Stimulated activated CD8-positive, alpha-beta memory T cell treated with anti-CD3 and anti-CD28 coated beads, Interleukin-2, amount 100 ng/mL, for 48 hours (primary cell): ENCODE results near the gene LGALS16.
"Not testable (repeated sequence)": the region's sequence is repeated elsewhere in the genome, so short reads cannot be mapped to it uniquely, and the experiment has no call there.

ENCODE experiments used
- DNase-seq, 2 donors: peaks; one replicate each; pipeline ENCODE4 v3.0.0-alpha.2; 2020; ENCODE audit warnings: low read depth in 2 of 2

LGALS16 gene, protein sequence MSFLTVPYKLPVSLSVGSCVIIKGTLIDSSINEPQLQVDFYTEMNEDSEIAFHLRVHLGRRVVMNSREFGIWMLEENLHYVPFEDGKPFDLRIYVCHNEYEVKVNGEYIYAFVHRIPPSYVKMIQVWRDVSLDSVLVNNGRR

DNA sequence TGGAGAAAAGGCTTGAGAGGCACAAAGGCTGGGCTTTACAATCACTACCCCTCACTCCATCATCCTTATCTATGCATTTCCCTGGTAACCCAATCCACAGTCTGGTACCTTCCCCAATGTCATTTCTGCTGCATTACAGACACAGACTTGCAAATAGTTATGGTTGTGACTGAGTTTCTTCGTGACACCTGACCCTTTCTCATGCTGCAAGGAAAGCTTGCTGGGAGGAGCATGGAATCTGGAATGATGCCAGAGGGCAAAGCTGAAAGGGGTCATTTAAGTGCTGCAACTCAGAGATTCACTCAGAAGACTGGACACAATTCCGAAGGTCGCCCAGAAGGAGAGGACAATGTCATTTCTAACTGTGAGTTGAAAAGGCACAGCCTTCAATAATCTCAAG, at the start of gene LGALS16:
Gene LGALS16 (plus strand): TSS at position 301 of the 400 bp plus-strand sequence. CDS start 49 bp downstream, at position 350.
- no peak for DNase-seq

GRCh38 chr19:39607021-39607420, 48.7 kb upstream of the LGALS16 start:
- no peak for DNase-seq

- DNase-seq = no peak
Measured at GRCh38 chr19:39607561-39607960, 48.2 kb upstream of the LGALS16 start.

DNA sequence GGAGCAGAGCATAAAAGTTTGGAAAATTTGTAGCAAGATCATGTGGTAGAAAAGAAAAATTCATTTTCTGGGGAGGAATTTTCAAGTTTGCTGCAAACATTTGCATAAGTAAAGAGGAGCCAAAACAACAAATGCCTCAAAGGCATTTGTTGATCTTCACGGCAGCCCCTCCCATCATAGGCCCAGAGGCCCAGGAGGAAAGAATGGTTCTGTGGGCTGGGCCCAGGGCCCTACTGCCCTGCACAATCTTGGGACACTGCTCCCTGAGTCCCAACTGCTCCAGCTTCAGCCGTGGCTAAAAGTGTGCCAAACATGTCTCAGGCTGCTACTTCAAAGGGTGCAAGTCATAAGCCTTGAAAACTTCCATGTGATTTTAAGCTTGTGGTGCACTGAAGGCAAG, 42.1 kb upstream of the LGALS16 start:
- DNase-seq = no peak

DNA sequence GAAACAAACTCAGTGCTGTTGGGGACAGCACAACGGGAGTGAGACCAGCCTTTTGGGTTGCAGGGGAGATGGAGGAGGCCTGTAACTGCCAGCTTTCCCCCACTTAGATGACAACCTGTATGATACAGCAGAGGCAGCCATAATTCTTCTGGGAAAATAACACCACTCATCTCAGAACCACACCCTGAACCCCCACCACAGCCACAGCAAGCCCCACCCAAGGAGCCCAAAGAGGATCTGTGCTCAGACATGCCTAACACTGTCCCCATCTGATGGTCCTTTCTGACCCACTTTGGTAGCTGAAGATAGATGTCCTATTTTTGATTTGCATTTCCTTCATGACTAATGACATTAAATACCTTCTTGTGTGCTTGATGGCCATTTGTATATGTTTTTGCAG, 38.0 kb upstream of the LGALS16 start:
- no peak for DNase-seq

DNA sequence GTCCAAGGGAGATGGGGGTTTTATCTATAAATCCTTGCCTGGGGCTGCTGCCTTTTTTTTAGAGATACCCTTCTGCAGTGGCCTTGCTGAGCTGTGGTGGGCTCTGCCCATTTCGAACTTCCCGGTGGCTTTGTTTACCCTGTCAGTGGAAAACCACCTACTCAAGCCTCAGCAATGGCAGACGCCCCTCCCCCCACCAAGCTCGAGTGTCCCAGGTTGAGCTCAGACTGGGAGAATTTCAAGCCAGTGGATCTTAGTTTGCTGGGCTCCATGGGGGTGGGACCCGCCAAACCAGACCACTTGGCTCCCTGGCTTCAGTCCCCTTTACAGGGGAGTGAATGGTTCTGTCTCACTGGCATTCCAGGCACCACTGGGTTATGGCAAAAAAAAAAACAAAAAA, 31.8 kb upstream of the LGALS16 start:
- DNase-seq = no peak

- DNase-seq = not testable (repeated sequence)
Measured at GRCh38 chr19:39627631-39628030, 28.1 kb upstream of the LGALS16 start.

- no peak for DNase-seq
Measured at GRCh38 chr19:39631178-39631577, 24.5 kb upstream of the LGALS16 start.

DNA sequence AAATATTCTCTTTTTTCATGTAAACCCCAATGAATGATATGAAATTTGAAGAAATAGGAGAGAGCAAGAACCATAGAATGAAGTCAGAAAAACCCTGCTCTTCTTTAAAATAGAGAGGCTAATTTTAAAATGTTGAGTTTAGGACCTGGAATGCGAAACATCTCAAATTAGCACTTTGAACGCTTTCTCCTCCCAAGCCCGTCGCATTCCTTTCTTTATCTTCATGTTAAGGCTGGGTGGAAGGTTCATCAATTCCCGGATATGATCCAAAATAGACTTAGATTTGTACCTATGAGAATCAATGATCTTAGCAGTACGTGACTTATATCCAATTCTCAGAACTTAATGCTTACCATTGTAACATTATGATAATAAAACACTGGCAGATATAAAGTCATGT, 24.1 kb upstream of the LGALS16 start:
- no peak for DNase-seq

GRCh38 chr19:39637891-39638290, 17.8 kb upstream of the LGALS16 start:
- DNase-seq = no peak

- no peak for DNase-seq
Measured at GRCh38 chr19:39641773-39642172, 13.9 kb upstream of the LGALS16 start.

GRCh38 chr19:39643591-39643990, 12.1 kb upstream of the LGALS16 start:
- DNase-seq = no peak

- no peak for DNase-seq
Measured at GRCh38 chr19:39645800-39646411, 9.8 kb upstream of the LGALS16 start.

GRCh38 chr19:39647918-39648317, 7.8 kb upstream of the LGALS16 start:
- DNase-seq = no peak

- DNase-seq = no peak
Measured at GRCh38 chr19:39659791-39660190, 4.1 kb downstream of the LGALS16 start.

- no peak for DNase-seq
Measured at GRCh38 chr19:39660661-39661060, 4.9 kb downstream of the LGALS16 start.

DNA sequence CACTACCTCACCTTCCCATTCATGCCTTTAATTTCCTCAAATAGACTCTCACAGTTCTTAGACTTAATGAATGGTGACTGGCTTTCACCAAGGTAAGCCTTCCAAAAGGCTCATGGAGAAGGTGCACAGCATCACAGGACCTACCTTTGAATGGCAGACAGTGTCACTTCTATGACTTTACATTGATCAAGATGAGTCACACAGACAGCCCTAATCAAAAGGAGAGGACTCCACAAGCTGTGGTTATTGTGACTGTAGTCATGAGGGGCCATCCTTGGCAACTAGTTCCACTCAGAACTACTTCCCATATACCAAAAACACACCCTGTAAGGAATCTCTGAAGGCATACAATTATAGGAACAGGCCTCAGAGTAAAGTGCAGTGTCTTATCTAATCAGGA, 5.9 kb downstream of the LGALS16 start:
- no peak for DNase-seq

- not testable (repeated sequence) for DNase-seq
Measured at GRCh38 chr19:39669860-39670259, 14.1 kb downstream of the LGALS16 start.

- no peak for DNase-seq
Measured at GRCh38 chr19:39670998-39671397, 15.3 kb downstream of the LGALS16 start.

GRCh38 chr19:39671739-39672363, 16.1 kb downstream of the LGALS16 start:
- no peak for DNase-seq

DNA sequence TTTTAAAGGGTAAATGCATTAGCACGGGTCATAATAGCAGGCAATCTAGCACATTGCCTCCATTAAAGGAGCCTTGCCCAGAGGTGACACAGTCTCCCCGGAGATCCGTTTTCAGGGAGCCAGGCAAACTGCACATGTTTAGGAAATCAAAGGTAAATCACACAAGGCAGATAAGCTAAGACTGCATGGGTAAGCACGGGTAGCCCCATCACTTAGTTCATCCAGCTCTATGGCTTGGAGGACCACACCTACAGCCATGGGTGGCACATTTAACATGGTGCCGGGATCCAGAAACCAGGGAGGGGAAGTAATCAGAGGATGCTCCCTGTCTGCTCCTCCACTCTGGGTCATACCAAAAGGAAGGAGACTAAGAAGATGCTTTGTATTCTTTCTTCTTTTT, 16.8 kb downstream of the LGALS16 start:
- no peak for DNase-seq

GRCh38 chr19:39673862-39674261, 18.1 kb downstream of the LGALS16 start:
- not testable (repeated sequence) for DNase-seq

DNA sequence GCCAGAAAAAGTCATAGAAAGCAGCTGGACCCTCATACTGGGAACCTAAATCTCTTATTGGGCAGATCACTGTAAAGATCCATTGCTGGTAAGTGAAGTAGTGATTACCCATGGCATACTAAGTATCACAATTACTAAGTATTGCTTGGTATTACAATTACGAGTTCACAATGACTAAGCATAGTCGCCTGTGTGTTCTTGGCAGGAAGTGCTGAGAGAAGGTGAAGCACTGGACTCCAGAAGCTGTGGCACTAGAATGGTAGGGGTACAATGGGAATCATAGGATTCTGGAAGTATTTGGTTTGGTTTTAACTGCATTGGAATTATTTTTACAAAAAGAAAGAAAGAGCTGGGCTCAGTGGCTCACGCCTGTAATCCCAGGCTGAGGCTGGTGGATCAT, 20.3 kb downstream of the LGALS16 start:
- no peak for DNase-seq
